HepG2 (cell line): Measurements from ENCODE around the gene ABCC3. TPM values are rescaled to one million over a fixed set of nuclear protein-coding genes. Genes with fewer than 3 reads are reported as not detected.
A peak's percentile ranks its signal among the peaks of the same experiment; 100 is the strongest.

ENCODE experiments used
- ARNTL ChIP-seq: sonication (generic); formaldehyde crosslinking; IDR thresholded peaks from 2 replicates; pipeline ENCODE4 v1.4.0; 2020; ENCODE audit warnings: mild to moderate bottlenecking, missing genetic modification reagents
- ATF7-NPFF ChIP-seq: sonication (generic); formaldehyde crosslinking; IDR thresholded peaks from 2 replicates; pipeline ENCODE4 v1.8.1; 2023; ENCODE audit warnings: mild to moderate bottlenecking, low read depth, missing genetic modification reagents, moderate library complexity
- CHD2 ChIP-seq: IDR thresholded peaks from 2 replicates; pipeline ENCODE4 v1.6.1; 2011; ENCODE audit warnings: low read depth, low read length, improper control_type of control experiment
- CHD4 ChIP-seq: fragments of 200-600 bp; sonication (generic); IDR thresholded peaks from 2 replicates; pipeline ENCODE4 v1.7.0; 2017; ENCODE audit warnings: mild to moderate bottlenecking, low read length, borderline replicate concordance
- DR1 ChIP-seq: sonication (generic); formaldehyde crosslinking; IDR thresholded peaks from 2 replicates; pipeline ENCODE4 v1.8.0; 2021; ENCODE audit warnings: mild to moderate bottlenecking, missing genetic modification reagents, inconsistent platforms
- ELF1 ChIP-seq: sonication (generic); formaldehyde crosslinking; IDR thresholded peaks from 2 replicates; pipeline ENCODE4 v1.4.0; 2020; ENCODE audit warnings: missing genetic modification reagents
- MYC ChIP-seq: sonication (generic); formaldehyde crosslinking; IDR thresholded peaks from 2 replicates; pipeline ENCODE4 v1.9.0; 2021; ENCODE audit warnings: missing genetic modification reagents, borderline replicate concordance
- SALL1 ChIP-seq: sonication (generic); formaldehyde crosslinking; IDR thresholded peaks from 2 replicates; pipeline ENCODE4 v1.8.0; 2022; ENCODE audit warnings: mild to moderate bottlenecking, missing genetic modification reagents
- TBP ChIP-seq: sonication (generic); formaldehyde crosslinking; IDR thresholded peaks from 2 replicates; pipeline ENCODE4 v1.5.0; 2020; ENCODE audit warnings: missing genetic modification reagents
- TBX2 ChIP-seq: sonication (generic); formaldehyde crosslinking; IDR thresholded peaks from 2 replicates; pipeline ENCODE4 v1.5.0; 2020; ENCODE audit warnings: missing genetic modification reagents, mild to moderate bottlenecking, borderline replicate concordance
- ZFP90 ChIP-seq: sonication (generic); formaldehyde crosslinking; IDR thresholded peaks from 2 replicates; pipeline ENCODE4 v1.8.0; 2022; ENCODE audit warnings: missing genetic modification reagents, mild to moderate bottlenecking, inconsistent platforms, borderline replicate concordance
- ZNF264 ChIP-seq: sonication (generic); formaldehyde crosslinking; IDR thresholded peaks from 2 replicates; pipeline ENCODE4 v1.4.0; 2020; ENCODE audit warnings: missing genetic modification reagents
- ZNF556 ChIP-seq: sonication (generic); formaldehyde crosslinking; IDR thresholded peaks from 2 replicates; pipeline ENCODE4 v1.4.0; 2020; ENCODE audit warnings: mild to moderate bottlenecking, missing genetic modification reagents, borderline replicate concordance
- ZNF619 ChIP-seq: sonication (generic); formaldehyde crosslinking; IDR thresholded peaks from 2 replicates; pipeline ENCODE4 v1.4.0; 2020; ENCODE audit warnings: mild to moderate bottlenecking, missing genetic modification reagents
- ZNF674 ChIP-seq: sonication (generic); formaldehyde crosslinking; IDR thresholded peaks from 2 replicates; pipeline ENCODE4 v1.5.0; 2020; ENCODE audit warnings: low read depth, mild to moderate bottlenecking, missing genetic modification reagents
- ZNF724P ChIP-seq: sonication (generic); formaldehyde crosslinking; IDR thresholded peaks from 2 replicates; pipeline ENCODE4 v1.8.0; 2022; ENCODE audit warnings: missing genetic modification reagents, borderline replicate concordance
- ZNF788 ChIP-seq: sonication (generic); formaldehyde crosslinking; IDR thresholded peaks from 2 replicates; pipeline ENCODE4 v1.5.0; 2020; ENCODE audit warnings: mild to moderate bottlenecking, missing genetic modification reagents, borderline replicate concordance
- polyA plus RNA-seq, 8 experiments: library from polyadenylated mRNA; depleted of rRNA in 3 of 8; stranded (reverse) in 7 of 8; unstranded in 1 of 8; fragments of >200 nt; fragmentation: Illumina TruSeq in 4 of 8; extraction: Trizol in 4 of 8; gene quantifications; 2 replicates each; pipeline versions ENCODE4 v1.2.1 to v1.2.3, GENCODE V29; 2011 to 2016; ENCODE audit warnings: low read depth in 4 of 8, missing spikeins in 1 of 8, mixed read lengths in 1 of 8; ENCODE audit not compliant: insufficient read depth in 1 of 8
- total RNA-seq, 5 experiments: library from RNA; depleted of rRNA; stranded (reverse); fragments of >200 nt; fragmentation: Illumina TruSeq; extraction: Trizol; gene quantifications; 2 replicates each; pipeline ENCODE4 v1.2.3, GENCODE V29; 2016; ENCODE audit warnings: low read depth in 1 of 5
- TF ChIP-seq, protein P1 (sequence below): fragments of 450-650 bp; IDR thresholded peaks from 2 replicates; pipeline ENCODE4 v1.6.1; 2016
- TF ChIP-seq, protein P2 (sequence below): sonication (generic); formaldehyde crosslinking; IDR thresholded peaks from 2 replicates; pipeline ENCODE4 v1.5.0; 2020; ENCODE audit warnings: mild to moderate bottlenecking, missing genetic modification reagents
- TF ChIP-seq, protein P3 (sequence below): sonication (generic); formaldehyde crosslinking; IDR thresholded peaks from 2 replicates; pipeline ENCODE4 v1.5.1; 2020; ENCODE audit warnings: mild to moderate bottlenecking, missing genetic modification reagents, moderate library complexity

ABCC3 gene
- total and polyA plus RNA-seq, 2 of the 13 experiments (the other 11 are each of a cell fraction or from before 2014, with no cell fraction given): 25.2 to 50.7 TPM

DNA sequence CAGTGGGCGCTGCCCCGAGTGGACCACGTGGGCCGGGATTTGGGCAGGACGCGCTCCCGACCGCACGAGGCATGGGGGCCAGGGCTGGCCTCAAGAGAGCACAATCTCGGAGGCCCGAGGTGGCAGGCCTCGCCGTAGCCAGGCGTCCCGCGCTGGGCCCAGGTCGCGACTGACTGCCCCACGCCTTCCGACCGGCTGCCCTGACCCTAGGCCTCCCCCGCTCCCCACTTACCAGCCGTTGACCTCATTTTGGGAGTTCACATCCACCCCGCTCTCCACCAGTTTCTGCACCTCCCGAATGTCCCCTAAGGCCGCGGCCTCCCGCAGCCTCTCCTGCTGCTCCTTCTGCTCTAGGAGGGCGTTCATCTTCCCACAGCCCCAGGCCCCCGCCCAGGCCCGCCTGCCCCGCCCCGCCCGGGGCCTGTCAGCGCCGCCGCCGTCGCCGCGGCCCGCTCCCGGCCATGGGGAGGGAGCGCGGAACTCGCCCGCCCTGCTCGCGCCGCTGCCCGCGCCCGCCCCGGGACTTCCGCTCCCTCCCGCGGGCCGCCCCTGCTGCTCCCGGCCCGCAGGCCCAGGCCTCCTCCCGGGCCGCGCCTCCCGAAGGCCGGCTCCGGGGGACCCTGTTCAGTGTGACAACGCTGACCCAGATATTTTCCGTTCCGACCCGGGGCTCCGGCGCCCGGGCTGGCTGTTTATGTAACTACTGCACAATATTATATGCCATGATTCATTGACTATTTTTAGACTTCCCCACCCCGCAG is 72.8 kb downstream of the ABCC3 start, which contains the start of gene ANKRD40 (continued):
- TF ChIP-seq SALL1 (CRISPR knock-in tag) (peak; percentile 95), ZNF556 (CRISPR knock-in tag) (peak; percentile 88), TBP (CRISPR knock-in tag) (no peak), ATF7-NPFF (CRISPR knock-in tag) (peak; percentile 26; the same call in 1 of the 2 replicates), ELF1 (peak; percentile 71), ZNF788 (CRISPR knock-in tag) (peak; percentile 79; the same call in 1 of the 2 replicates), ZNF724P (CRISPR knock-in tag) (peak; percentile 89; the same call in 1 of the 2 replicates), DR1 (no peak), MYC (peak; percentile 93; the same call in 1 of the 2 replicates), TBX2 (peak; percentile 77; the same call in 1 of the 2 replicates), ZNF674 (peak; percentile 83; the same call in 1 of the 2 replicates), ARNTL (CRISPR knock-in tag) (peak; percentile 34; the same call in 1 of the 2 replicates), ZNF264 (CRISPR knock-in tag) (peak; percentile 81; the same call in 1 of the 2 replicates), CHD2 (0 out of 2 replicates have a peak, but pooled peaks have one; percentile 29), CHD4 (no peak), ZFP90 (CRISPR knock-in tag) (peak; percentile 72), ZNF619 (0 out of 2 replicates have a peak, but pooled peaks have one; percentile 40)
- TF ChIP-seq, protein P1, sequence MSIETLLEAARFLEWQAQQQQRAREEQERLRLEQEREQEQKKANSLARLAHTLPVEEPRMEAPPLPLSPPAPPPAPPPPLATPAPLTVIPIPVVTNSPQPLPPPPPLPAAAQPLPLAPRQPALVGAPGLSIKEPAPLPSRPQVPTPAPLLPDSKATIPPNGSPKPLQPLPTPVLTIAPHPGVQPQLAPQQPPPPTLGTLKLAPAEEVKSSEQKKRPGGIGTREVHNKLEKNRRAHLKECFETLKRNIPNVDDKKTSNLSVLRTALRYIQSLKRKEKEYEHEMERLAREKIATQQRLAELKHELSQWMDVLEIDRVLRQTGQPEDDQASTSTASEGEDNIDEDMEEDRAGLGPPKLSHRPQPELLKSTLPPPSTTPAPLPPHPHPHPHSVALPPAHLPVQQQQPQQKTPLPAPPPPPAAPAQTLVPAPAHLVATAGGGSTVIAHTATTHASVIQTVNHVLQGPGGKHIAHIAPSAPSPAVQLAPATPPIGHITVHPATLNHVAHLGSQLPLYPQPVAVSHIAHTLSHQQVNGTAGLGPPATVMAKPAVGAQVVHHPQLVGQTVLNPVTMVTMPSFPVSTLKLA: peak; percentile 43; the same call in 1 of the 2 replicates
- TF ChIP-seq, protein P2, sequence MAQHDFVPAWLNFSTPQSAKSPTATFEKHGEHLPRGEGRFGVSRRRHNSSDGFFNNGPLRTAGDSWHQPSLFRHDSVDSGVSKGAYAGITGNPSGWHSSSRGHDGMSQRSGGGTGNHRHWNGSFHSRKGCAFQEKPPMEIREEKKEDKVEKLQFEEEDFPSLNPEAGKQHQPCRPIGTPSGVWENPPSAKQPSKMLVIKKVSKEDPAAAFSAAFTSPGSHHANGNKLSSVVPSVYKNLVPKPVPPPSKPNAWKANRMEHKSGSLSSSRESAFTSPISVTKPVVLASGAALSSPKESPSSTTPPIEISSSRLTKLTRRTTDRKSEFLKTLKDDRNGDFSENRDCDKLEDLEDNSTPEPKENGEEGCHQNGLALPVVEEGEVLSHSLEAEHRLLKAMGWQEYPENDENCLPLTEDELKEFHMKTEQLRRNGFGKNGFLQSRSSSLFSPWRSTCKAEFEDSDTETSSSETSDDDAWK (CRISPR knock-in tag): no peak
- TF ChIP-seq, protein P3, sequence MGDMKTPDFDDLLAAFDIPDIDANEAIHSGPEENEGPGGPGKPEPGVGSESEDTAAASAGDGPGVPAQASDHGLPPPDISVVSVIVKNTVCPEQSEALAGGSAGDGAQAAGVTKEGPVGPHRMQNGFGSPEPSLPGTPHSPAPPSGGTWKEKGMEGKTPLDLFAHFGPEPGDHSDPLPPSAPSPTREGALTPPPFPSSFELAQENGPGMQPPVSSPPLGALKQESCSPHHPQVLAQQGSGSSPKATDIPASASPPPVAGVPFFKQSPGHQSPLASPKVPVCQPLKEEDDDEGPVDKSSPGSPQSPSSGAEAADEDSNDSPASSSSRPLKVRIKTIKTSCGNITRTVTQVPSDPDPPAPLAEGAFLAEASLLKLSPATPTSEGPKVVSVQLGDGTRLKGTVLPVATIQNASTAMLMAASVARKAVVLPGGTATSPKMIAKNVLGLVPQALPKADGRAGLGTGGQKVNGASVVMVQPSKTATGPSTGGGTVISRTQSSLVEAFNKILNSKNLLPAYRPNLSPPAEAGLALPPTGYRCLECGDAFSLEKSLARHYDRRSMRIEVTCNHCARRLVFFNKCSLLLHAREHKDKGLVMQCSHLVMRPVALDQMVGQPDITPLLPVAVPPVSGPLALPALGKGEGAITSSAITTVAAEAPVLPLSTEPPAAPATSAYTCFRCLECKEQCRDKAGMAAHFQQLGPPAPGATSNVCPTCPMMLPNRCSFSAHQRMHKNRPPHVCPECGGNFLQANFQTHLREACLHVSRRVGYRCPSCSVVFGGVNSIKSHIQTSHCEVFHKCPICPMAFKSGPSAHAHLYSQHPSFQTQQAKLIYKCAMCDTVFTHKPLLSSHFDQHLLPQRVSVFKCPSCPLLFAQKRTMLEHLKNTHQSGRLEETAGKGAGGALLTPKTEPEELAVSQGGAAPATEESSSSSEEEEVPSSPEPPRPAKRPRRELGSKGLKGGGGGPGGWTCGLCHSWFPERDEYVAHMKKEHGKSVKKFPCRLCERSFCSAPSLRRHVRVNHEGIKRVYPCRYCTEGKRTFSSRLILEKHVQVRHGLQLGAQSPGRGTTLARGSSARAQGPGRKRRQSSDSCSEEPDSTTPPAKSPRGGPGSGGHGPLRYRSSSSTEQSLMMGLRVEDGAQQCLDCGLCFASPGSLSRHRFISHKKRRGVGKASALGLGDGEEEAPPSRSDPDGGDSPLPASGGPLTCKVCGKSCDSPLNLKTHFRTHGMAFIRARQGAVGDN (CRISPR knock-in tag): peak; percentile 97
